Caco-2 (cell line): Measurements from ENCODE around the gene SMIM9. TPM values are rescaled to one million over a fixed set of nuclear protein-coding genes. Genes with fewer than 3 reads are reported as not detected.
"Not testable (repeated sequence)": the region's sequence is repeated elsewhere in the genome, so short reads cannot be mapped to it uniquely, and the experiment has no call there.

Experiments used
- BruUV-seq: library from RNA; stranded (reverse); fragments of 400-500 nt; replicated peaks from 2 replicates; lab custom pipeline; 2021; lab: Mats Ljungman, UMichigan
- CTCF ChIA-PET: fragments of 300-600 bp; sonication (Branson Sonifier 250); formaldehyde crosslinking; loops from one replicate; lab custom pipeline; 2022; ENCODE audit warnings: antibody characterized with exemption; lab: Charles Lee
- POLR2A ChIA-PET: fragments of 300-600 bp; sonication (Branson Sonifier 250); formaldehyde crosslinking; loops from one replicate; lab custom pipeline; 2022; ENCODE audit warnings: antibody characterized with exemption; lab: Charles Lee
- DNase-seq, 2 experiments: peaks; one replicate each; pipeline versions ENCODE4 v3.0.0 to v3.0.0-alpha.2; 2020 to 2022
- H3K27me3 ChIP-seq: replicated peaks from 2 replicates; pipeline ENCODE4 v1.6.0; 2011; ENCODE audit warnings: low read length; ENCODE audit not compliant: control insufficient read depth, insufficient read depth
- H3K36me3 ChIP-seq: 2 replicates; pipeline ENCODE4 v1.5.1; 2011; ENCODE audit warnings: low read length; ENCODE audit not compliant: control insufficient read depth, insufficient read depth
- H3K4me1 ChIP-seq: fragments of 250-450 bp; sonication (Bioruptor Pico); 2 replicates; pipeline ENCODE4 v1.5.1; 2020; ENCODE audit warnings: mild to moderate bottlenecking
- H3K4me3 ChIP-seq: 2 replicates; pipeline ENCODE4 v1.5.1; 2011; ENCODE audit warnings: low read depth, mild to moderate bottlenecking, control low read depth, low read length
- H3K9me3 ChIP-seq: fragments of 250-450 bp; sonication (Bioruptor Pico); 2 replicates; pipeline ENCODE4 v1.5.1; 2020; ENCODE audit warnings: mild to moderate bottlenecking, moderate library complexity
- H3K27ac Mint-ChIP-seq: one replicate; pipeline ENCODE4 v1.8.0; 2022; ENCODE audit warnings: mixed read lengths; ENCODE audit not compliant: unreplicated experiment
- H3K27me3 Mint-ChIP-seq: one replicate; pipeline ENCODE4 v1.8.0; 2022; ENCODE audit warnings: mixed read lengths; ENCODE audit not compliant: insufficient read depth, unreplicated experiment
- H3K36me3 Mint-ChIP-seq: one replicate; pipeline ENCODE4 v1.8.0; 2022; ENCODE audit warnings: mild to moderate bottlenecking, mixed read lengths; ENCODE audit not compliant: insufficient read depth, unreplicated experiment
- H3K4me1 Mint-ChIP-seq: one replicate; pipeline ENCODE4 v1.8.0; 2022; ENCODE audit warnings: low read depth, mixed read lengths; ENCODE audit not compliant: unreplicated experiment
- H3K4me3 Mint-ChIP-seq: one replicate; pipeline ENCODE4 v1.8.0; 2022; ENCODE audit warnings: mild to moderate bottlenecking, moderate library complexity, mixed read lengths; ENCODE audit not compliant: unreplicated experiment
- H3K9me3 Mint-ChIP-seq: one replicate; pipeline ENCODE4 v1.8.0; 2022; ENCODE audit warnings: mixed read lengths; ENCODE audit not compliant: unreplicated experiment
- intact Hi-C: fragments of 100-400 bp; cut with micrococcal nuclease; formaldehyde crosslinking; loops from one replicate; pipeline ENCODE4 v1.10.0; 2022; ENCODE audit not compliant: unreplicated experiment
- total RNA-seq: library from RNA; stranded (reverse); gene quantifications from 2 replicates; pipeline ENCODE4 v1.2.3, GENCODE V29; 2022
- TF ChIP-seq, protein P1 (sequence below), 2 experiments: fragments of 200-600 bp in 1 of 2; IDR thresholded peaks; 1 replicate in 1 of 2; 2 replicates in 1 of 2; pipeline versions ENCODE4 v1.5.1 to v1.8.0; 2011 to 2022; ENCODE audit warnings: antibody characterized with exemption in 1 of 2, control low read depth in 1 of 2, inconsistent platforms in 1 of 2, low read depth in 1 of 2, low read length in 1 of 2, mild to moderate bottlenecking in 1 of 2, moderate library complexity in 1 of 2; ENCODE audit not compliant: insufficient read depth in 1 of 2, severe bottlenecking in 1 of 2, unreplicated experiment in 1 of 2

The SMIM9 gene
- total RNA-seq, 1 experiment from 2014 or later: not detected

DNA sequence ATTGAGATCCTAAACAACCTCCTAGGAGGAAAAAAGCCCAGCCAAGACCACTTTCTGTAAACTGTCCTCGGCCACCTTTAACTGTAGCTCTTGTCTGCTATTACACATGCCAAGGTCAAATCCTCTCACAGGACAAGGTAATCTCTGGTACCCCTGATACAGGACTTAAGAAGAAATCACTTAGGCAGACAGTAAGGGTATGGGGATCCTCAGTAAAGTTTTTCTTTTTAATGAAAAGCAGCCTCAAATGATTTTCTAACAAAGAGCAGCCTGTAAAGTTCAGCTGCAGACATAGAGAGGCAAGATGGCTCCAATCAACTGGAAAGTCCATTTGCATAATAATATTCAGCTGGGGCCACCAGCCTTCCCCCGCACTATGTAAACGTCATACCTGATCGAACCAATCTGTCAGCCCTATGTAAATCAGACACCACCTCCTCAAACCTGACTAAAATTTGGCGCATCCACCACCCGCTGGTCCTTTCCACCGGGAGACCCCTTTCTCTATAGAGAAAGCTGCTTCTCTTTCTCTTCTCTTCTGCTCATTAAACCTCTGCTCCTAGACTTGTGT is 14.6 kb downstream of the SMIM9 start:
- no peaks in the 10 kb centered on the region for H3K36me3 ChIP-seq
- TF ChIP-seq, protein P1, sequence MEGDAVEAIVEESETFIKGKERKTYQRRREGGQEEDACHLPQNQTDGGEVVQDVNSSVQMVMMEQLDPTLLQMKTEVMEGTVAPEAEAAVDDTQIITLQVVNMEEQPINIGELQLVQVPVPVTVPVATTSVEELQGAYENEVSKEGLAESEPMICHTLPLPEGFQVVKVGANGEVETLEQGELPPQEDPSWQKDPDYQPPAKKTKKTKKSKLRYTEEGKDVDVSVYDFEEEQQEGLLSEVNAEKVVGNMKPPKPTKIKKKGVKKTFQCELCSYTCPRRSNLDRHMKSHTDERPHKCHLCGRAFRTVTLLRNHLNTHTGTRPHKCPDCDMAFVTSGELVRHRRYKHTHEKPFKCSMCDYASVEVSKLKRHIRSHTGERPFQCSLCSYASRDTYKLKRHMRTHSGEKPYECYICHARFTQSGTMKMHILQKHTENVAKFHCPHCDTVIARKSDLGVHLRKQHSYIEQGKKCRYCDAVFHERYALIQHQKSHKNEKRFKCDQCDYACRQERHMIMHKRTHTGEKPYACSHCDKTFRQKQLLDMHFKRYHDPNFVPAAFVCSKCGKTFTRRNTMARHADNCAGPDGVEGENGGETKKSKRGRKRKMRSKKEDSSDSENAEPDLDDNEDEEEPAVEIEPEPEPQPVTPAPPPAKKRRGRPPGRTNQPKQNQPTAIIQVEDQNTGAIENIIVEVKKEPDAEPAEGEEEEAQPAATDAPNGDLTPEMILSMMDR (IDR thresholded peaks at IDR 0.05; ENCODE audit: insufficient read depth in 1 of 2, low read depth in 1 of 2, low read length in 1 of 2, severe bottlenecking in 1 of 2, unreplicated experiment in 1 of 2): no peak
- no peaks in the 10 kb centered on the region for H3K27me3 ChIP-seq
- intact Hi-C loops: no loop called here
- Mint-ChIP-seq H3K9me3 (peaks cover 7% of the 10 kb centered on the region), H3K27me3 (no peaks in the 10 kb centered on the region), H3K4me3 (no peak overlapping the region), H3K27ac (no peak overlapping the region), H3K4me1 (no peaks in the 10 kb centered on the region), H3K36me3 (no peaks in the 10 kb centered on the region)
- H3K4me1 ChIP-seq: no peaks in the 10 kb centered on the region
- no peak for DNase-seq
- ChIA-PET POLR2A (no interaction called here), CTCF (no interaction called here)
- H3K4me3 ChIP-seq: no peak overlapping the region
- BruUV-seq: no TSS peak
- no peaks in the 10 kb centered on the region for H3K9me3 ChIP-seq

GRCh38 chrX:154818916-154819770 is 15.3 kb downstream of the SMIM9 start:
- CTCF ChIA-PET: no interaction called here
- POLR2A ChIA-PET: no interaction called here
- H3K9me3 ChIP-seq: no peaks in the 10 kb centered on the region

GRCh38 chrX:154817048-154817618 is 17.3 kb downstream of the SMIM9 start:
- intact Hi-C loops, DNase-seq, H3K36me3 Mint-ChIP-seq, H3K27ac Mint-ChIP-seq, BruUV-seq, H3K9me3 Mint-ChIP-seq, H3K4me3 ChIP-seq, H3K27me3 Mint-ChIP-seq, H3K36me3 ChIP-seq, CTCF ChIA-PET, H3K4me1 ChIP-seq, H3K4me3 Mint-ChIP-seq, H3K4me1 Mint-ChIP-seq, H3K9me3 ChIP-seq, H3K27me3 ChIP-seq: not testable (repeated sequence)
- POLR2A ChIA-PET: interaction anchor here (0.6 kb wide), 2 partner anchors 11 to 13 kb away, joined by 3 read pairs; no protein-coding TSS in a partner anchor

More at GRCh38 chrX:154818916-154819770, 15.3 kb downstream of the SMIM9 start:
- intact Hi-C loops: no loop called here
- Histone ChIP-seq H3K4me3 (no peak overlapping the region), H3K36me3 (no peaks in the 10 kb centered on the region), H3K4me1 (no peaks in the 10 kb centered on the region), H3K27me3 (no peaks in the 10 kb centered on the region)
- Mint-ChIP-seq H3K9me3 (peaks cover 7% of the 10 kb centered on the region), H3K27me3 (no peaks in the 10 kb centered on the region), H3K27ac (no peak overlapping the region), H3K4me3 (no peak overlapping the region), H3K4me1 (no peaks in the 10 kb centered on the region), H3K36me3 (no peaks in the 10 kb centered on the region)
- no TSS peak for BruUV-seq
- no peak for DNase-seq
- TF ChIP-seq, protein P1 (IDR thresholded peaks at IDR 0.05; ENCODE audit: insufficient read depth in 1 of 2, low read depth in 1 of 2, low read length in 1 of 2, severe bottlenecking in 1 of 2, unreplicated experiment in 1 of 2): no peak

- intact Hi-C loops, H3K27me3 ChIP-seq, H3K27me3 Mint-ChIP-seq, H3K9me3 Mint-ChIP-seq, H3K4me1 Mint-ChIP-seq, H3K4me3 Mint-ChIP-seq, CTCF ChIA-PET, H3K36me3 ChIP-seq, H3K27ac Mint-ChIP-seq, H3K4me3 ChIP-seq, H3K4me1 ChIP-seq, H3K9me3 ChIP-seq, DNase-seq, BruUV-seq, H3K36me3 Mint-ChIP-seq, POLR2A ChIA-PET: not testable (repeated sequence)
These were observed 18.1 kb downstream of the SMIM9 start for GRCh38 chrX:154816326-154816898.
